Measurements from ENCODE around the gene RASGRF2.

The RASGRF2 gene

DNA sequence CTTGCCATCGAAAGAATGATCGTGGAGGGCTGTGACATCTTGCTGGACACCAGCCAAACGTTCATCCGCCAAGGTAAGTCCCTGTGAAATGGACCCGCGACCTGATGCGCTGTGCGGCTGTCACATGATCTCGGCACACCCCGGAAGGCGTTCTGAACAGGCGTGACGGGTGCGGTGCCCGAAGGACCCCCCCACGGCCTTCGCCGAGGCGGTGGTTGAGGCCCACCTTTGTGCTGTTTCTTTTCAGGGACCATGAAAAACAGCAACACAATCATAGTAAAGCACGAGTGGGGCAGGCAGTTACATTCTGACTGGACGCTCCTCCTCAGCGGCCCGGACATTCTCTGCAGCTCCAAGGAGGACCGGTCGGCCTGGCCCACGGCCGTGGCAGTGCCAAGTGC is 126.7 kb downstream of the RASGRF2 start:
- no peak for DNase-seq (ENCODE audit: low read depth in 1 of 2, low spot score in 1 of 2)
- Histone ChIP-seq H3K27me3 (ENCODE audit: insufficient read depth, poor library complexity, severe bottlenecking) (no peaks in the 10 kb centered on the region), H3K4me3 (replicated peaks; ENCODE audit: insufficient read depth, low read length) (no peak overlapping the region), H3K27ac (replicated peaks) (no peak overlapping the region)
- TF ChIP-seq, protein P1, sequence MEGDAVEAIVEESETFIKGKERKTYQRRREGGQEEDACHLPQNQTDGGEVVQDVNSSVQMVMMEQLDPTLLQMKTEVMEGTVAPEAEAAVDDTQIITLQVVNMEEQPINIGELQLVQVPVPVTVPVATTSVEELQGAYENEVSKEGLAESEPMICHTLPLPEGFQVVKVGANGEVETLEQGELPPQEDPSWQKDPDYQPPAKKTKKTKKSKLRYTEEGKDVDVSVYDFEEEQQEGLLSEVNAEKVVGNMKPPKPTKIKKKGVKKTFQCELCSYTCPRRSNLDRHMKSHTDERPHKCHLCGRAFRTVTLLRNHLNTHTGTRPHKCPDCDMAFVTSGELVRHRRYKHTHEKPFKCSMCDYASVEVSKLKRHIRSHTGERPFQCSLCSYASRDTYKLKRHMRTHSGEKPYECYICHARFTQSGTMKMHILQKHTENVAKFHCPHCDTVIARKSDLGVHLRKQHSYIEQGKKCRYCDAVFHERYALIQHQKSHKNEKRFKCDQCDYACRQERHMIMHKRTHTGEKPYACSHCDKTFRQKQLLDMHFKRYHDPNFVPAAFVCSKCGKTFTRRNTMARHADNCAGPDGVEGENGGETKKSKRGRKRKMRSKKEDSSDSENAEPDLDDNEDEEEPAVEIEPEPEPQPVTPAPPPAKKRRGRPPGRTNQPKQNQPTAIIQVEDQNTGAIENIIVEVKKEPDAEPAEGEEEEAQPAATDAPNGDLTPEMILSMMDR (IDR thresholded peaks at IDR 0.05; ENCODE audit: insufficient read depth, low read length): no peak
- TF ChIP-seq, protein P2, sequence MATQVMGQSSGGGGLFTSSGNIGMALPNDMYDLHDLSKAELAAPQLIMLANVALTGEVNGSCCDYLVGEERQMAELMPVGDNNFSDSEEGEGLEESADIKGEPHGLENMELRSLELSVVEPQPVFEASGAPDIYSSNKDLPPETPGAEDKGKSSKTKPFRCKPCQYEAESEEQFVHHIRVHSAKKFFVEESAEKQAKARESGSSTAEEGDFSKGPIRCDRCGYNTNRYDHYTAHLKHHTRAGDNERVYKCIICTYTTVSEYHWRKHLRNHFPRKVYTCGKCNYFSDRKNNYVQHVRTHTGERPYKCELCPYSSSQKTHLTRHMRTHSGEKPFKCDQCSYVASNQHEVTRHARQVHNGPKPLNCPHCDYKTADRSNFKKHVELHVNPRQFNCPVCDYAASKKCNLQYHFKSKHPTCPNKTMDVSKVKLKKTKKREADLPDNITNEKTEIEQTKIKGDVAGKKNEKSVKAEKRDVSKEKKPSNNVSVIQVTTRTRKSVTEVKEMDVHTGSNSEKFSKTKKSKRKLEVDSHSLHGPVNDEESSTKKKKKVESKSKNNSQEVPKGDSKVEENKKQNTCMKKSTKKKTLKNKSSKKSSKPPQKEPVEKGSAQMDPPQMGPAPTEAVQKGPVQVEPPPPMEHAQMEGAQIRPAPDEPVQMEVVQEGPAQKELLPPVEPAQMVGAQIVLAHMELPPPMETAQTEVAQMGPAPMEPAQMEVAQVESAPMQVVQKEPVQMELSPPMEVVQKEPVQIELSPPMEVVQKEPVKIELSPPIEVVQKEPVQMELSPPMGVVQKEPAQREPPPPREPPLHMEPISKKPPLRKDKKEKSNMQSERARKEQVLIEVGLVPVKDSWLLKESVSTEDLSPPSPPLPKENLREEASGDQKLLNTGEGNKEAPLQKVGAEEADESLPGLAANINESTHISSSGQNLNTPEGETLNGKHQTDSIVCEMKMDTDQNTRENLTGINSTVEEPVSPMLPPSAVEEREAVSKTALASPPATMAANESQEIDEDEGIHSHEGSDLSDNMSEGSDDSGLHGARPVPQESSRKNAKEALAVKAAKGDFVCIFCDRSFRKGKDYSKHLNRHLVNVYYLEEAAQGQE (IDR thresholded peaks at IDR 0.05; ENCODE audit: insufficient replicate concordance, low read depth): no peak
- TF ChIP-seq GABPA (IDR thresholded peaks at IDR 0.05; ENCODE audit: low read depth) (no peak), POLR2AphosphoS5 (IDR thresholded peaks at IDR 0.05; ENCODE audit: low read depth) (no peak), SPI1 (IDR thresholded peaks at IDR 0.05; ENCODE audit: borderline replicate concordance, low read depth) (no peak)

DNA sequence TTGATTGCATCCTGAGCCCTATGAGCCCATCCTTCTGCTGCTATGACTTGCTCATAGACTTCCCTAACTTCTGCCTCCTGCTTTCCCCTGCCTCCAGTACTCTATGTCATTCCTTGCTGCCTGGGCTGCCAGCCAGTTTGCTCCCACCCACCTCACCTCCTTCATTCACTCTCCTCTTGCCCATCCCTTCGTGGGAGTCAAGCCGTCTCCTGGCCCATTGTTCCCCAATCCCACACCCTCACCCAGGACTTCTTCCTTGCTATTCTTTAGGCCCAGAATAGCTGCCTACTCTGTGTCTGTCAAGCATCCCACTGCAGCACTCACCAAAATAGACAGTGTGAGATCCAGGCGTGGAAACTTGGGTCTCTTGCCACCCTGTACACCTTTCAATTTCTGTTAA is 131.0 kb downstream of the RASGRF2 start:
- H3K27me3 ChIP-seq (ENCODE audit: insufficient read depth, poor library complexity, severe bottlenecking): no peaks in the 10 kb centered on the region
- H3K27ac ChIP-seq (replicated peaks): no peak overlapping the region
- no peak for DNase-seq (ENCODE audit: low read depth in 1 of 2, low spot score in 1 of 2)
- TF ChIP-seq POLR2AphosphoS5 (IDR thresholded peaks at IDR 0.05; ENCODE audit: low read depth): no peak
- no peak for TF ChIP-seq SPI1 (IDR thresholded peaks at IDR 0.05; ENCODE audit: borderline replicate concordance, low read depth)
- TF ChIP-seq, protein P2 (IDR thresholded peaks at IDR 0.05; ENCODE audit: insufficient replicate concordance, low read depth): no peak
- TF ChIP-seq, protein P1 (IDR thresholded peaks at IDR 0.05; ENCODE audit: insufficient read depth, low read length): no peak
- no peak for TF ChIP-seq GABPA (IDR thresholded peaks at IDR 0.05; ENCODE audit: low read depth)
- H3K4me3 ChIP-seq (replicated peaks; ENCODE audit: insufficient read depth, low read length): no peak overlapping the region

DNA sequence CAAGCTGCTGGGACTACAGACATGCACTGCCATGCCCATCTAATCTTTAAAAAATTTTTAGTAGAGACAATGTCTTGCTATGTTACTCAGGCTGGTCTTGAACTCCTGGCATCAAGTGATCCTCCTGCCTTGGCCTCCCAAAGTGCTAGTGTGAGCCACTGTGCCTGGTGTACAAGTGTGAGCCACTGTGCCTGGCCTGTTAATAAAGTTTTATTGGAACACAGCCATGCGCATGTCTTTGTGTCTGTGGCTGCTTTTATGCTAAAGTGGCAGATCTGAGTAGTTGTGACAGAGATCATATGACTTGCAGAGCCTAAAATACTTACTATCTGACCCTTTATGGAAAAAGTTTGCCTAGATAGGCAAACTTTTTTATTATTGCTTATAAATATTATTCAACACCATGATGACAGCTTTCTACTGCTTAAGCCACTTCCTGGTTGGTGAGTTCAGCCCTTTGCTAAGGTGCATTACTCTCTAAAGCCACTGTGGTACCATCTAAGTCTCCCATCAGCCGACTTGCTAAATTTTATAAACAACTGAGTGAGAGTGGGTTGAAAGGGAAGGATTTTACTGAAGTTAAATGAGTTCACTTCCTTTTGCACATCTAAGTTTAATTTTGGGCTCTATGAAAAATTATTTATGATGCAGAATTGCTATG is 133.5 kb downstream of the RASGRF2 start:
- no peak for DNase-seq (ENCODE audit: low read depth in 1 of 2, low spot score in 1 of 2)
- H3K4me3 ChIP-seq (replicated peaks; ENCODE audit: insufficient read depth, low read length): no peak overlapping the region
- H3K27me3 ChIP-seq (ENCODE audit: insufficient read depth, poor library complexity, severe bottlenecking): no peaks in the 10 kb centered on the region
- TF ChIP-seq POLR2AphosphoS5 (IDR thresholded peaks at IDR 0.05; ENCODE audit: low read depth) (no peak), GABPA (IDR thresholded peaks at IDR 0.05; ENCODE audit: low read depth) (no peak), SPI1 (IDR thresholded peaks at IDR 0.05; ENCODE audit: borderline replicate concordance, low read depth) (no peak)
- TF ChIP-seq, protein P1 (IDR thresholded peaks at IDR 0.05; ENCODE audit: insufficient read depth, low read length): no peak
- TF ChIP-seq, protein P2 (IDR thresholded peaks at IDR 0.05; ENCODE audit: insufficient replicate concordance, low read depth): no peak
- H3K27ac ChIP-seq (replicated peaks): no peak overlapping the region
